Activated CD4-positive, alpha-beta T cell treated with anti-CD3 and anti-CD28 coated beads, Interleukin-2, amount 10 ng/mL, durations not matched to agents 7 days and 5 days (primary cell): ENCODE measurements around the gene CDSN. TPM values are rescaled to one million over a fixed set of nuclear protein-coding genes. Genes with fewer than 3 reads are reported as not detected.

Experiments used
- CTCF ChIA-PET: fragments of 350-600 bp; sonication (Branson Sonifier 250); formaldehyde crosslinking; loops from one replicate; lab custom pipeline; 2021; ENCODE audit warnings: antibody characterized with exemption; lab: Charles Lee
- POLR2A ChIA-PET: fragments of 350-600 bp; sonication (Branson Sonifier 250); formaldehyde crosslinking; loops from one replicate; lab custom pipeline; 2021; ENCODE audit warnings: antibody characterized with exemption; lab: Charles Lee
- DNase-seq: peaks from one replicate; pipeline ENCODE4 v3.0.0-alpha.2; 2020
- H3K27ac Mint-ChIP-seq: one replicate; pipeline ENCODE4 v1.8.0; 2021; ENCODE audit warnings: mild to moderate bottlenecking, moderate library complexity, mixed read lengths
- H3K27me3 Mint-ChIP-seq: one replicate; pipeline ENCODE4 v1.8.0; 2021; ENCODE audit warnings: mixed read lengths
- H3K36me3 Mint-ChIP-seq: one replicate; pipeline ENCODE4 v1.8.0; 2021; ENCODE audit warnings: low read depth, mixed read lengths
- H3K4me1 Mint-ChIP-seq: one replicate; pipeline ENCODE4 v1.8.0; 2021; ENCODE audit warnings: mixed read lengths
- H3K4me3 Mint-ChIP-seq: one replicate; pipeline ENCODE4 v1.8.0; 2021; ENCODE audit warnings: mild to moderate bottlenecking, moderate library complexity, mixed read lengths
- H3K9me3 Mint-ChIP-seq: one replicate; pipeline ENCODE4 v1.8.0; 2021; ENCODE audit warnings: mixed read lengths
- total RNA-seq, 2 experiments: library from RNA; stranded (reverse); gene quantifications; one replicate each; pipeline ENCODE4 v1.2.3, GENCODE V29; 2021

CDSN gene
- total RNA-seq, 2 experiments from 2014 or later: not detected

GRCh38 chr6:31140643-31141042 is 20.4 kb upstream of the CDSN start:
- Mint-ChIP-seq H3K4me1 (peaks cover 6% of the 10 kb centered on the region), H3K4me3 (no peak overlapping the region), H3K9me3 (no peaks in the 10 kb centered on the region), H3K27me3 (no peaks in the 10 kb centered on the region), H3K27ac (no peak overlapping the region), H3K36me3 (no peaks in the 10 kb centered on the region)
- ChIA-PET CTCF (interaction anchor here (1.1 to 1.4 kb wide), 3 partner anchors 26 to 226 kb away, joined by 4 to 5 read pairs (median 4); partner anchors contain the start of gene PSORS1C1), POLR2A (interaction anchor here (0.6 kb wide), 1 partner anchor 378 kb away, joined by 3 read pairs; no protein-coding TSS in a partner anchor)
- DNase-seq: no peak

GRCh38 chr6:31139599-31139998 is 19.4 kb upstream of the CDSN start:
- ChIA-PET POLR2A (no interaction called here), CTCF (interaction anchor here (0.7 to 1.9 kb wide), 5 partner anchors 13 to 227 kb away, joined by 3 to 7 read pairs (median 4); no protein-coding TSS in a partner anchor)
- Mint-ChIP-seq H3K4me3 (no peak overlapping the region), H3K9me3 (no peaks in the 10 kb centered on the region), H3K27ac (no peak overlapping the region), H3K36me3 (no peaks in the 10 kb centered on the region), H3K27me3 (no peaks in the 10 kb centered on the region), H3K4me1 (peaks cover 6% of the 10 kb centered on the region)
- DNase-seq: no peak

DNA sequence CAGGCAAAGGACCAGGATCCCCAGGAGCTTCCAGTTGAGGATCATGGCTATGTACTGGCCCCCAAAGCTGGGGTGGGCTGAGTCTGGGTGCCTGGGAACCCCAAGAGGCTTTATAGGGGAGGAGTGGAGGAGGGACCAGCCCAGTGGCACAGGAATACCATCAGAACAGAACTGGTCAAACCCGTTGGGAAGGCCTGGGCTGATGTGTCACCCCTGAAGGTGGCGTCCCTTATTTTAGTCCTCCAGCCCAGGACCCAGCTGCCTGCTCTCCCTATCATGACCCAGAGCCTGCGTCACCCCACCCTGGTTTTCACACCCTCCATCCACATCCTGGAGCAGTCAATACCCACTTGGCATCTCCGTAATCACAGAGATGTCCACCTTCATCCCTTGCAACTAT is 18.7 kb upstream of the CDSN start, which contains the start of gene PSORS1C2:
PSORS1C2 (minus strand) TSS at position 85 of the 400 bp plus-strand sequence; CDS start at position 45, 40 bp downstream.
- Mint-ChIP-seq H3K27ac (no peak within 1 kb of the TSS), H3K4me1 (peaks cover 6% of the 10 kb centered on the region), H3K9me3 (no peaks in the 10 kb centered on the region), H3K27me3 (no peaks in the 10 kb centered on the region), H3K4me3 (no peak within 1 kb of the TSS), H3K36me3 (no peaks in the 10 kb centered on the region)
- POLR2A ChIA-PET: no interaction called here
- DNase-seq: no peak
- CTCF ChIA-PET: interaction anchor here (0.8 to 1.9 kb wide), 7 partner anchors 14 to 228 kb away, joined by 3 to 7 read pairs (median 3); no protein-coding TSS in a partner anchor

DNA sequence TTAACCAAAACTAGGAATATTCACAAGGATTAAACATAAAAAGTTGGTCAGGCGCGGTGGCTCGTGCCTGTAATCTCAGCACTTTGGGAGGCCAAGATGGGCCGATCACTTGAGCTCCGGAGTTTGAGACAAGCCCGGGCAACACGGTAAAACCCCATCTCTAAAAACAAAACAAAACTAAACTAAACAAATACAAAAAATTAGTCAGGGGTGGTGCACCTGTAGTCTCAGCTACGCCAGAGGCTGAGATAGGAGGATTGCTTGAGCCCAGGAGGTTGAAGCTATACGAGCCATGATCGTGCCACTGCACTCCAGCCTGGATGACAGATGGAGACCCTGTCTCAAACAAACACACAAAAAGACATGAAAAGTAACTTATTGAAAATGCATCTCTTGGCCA is 15.5 kb upstream of the CDSN start:
- CTCF ChIA-PET: interaction anchor here (0.6 to 1.2 kb wide), 2 partner anchors 27 to 57 kb away, joined by 4 read pairs; no protein-coding TSS in a partner anchor
- peaks cover 6% of the 10 kb centered on the region for H3K4me1 Mint-ChIP-seq
- H3K9me3 Mint-ChIP-seq: no peaks in the 10 kb centered on the region
- no peaks in the 10 kb centered on the region for H3K36me3 Mint-ChIP-seq
- no peak for DNase-seq
- H3K27me3 Mint-ChIP-seq: no peaks in the 10 kb centered on the region
- H3K4me3 Mint-ChIP-seq: no peak overlapping the region
- POLR2A ChIA-PET: interaction anchor here (0.6 kb wide), 1 partner anchor 214 kb away, joined by 3 read pairs; no protein-coding TSS in a partner anchor
- H3K27ac Mint-ChIP-seq: no peak overlapping the region

DNA sequence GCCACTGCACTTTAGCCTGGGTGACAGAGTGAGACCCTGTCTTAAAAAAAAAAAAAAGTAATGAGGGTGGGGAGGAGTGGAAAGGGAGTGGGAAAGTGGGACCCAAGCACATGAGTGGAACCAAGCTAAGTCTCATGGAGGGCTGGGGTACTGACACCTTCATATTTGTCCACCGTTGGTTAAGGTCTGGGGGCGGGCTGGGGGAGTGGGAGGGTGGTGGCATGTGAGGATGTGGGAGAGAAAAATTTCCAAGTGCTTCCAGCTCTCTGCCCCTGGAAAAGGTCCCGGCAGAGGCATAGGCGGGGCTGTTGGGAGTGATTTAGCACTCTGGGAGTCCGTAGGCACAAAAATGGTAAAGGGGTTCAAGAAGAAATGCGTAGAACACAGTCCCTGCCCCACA is 12.6 kb upstream of the CDSN start:
- H3K27me3 Mint-ChIP-seq: peaks cover 13% of the 10 kb centered on the region
- DNase-seq: no peak
- no peaks in the 10 kb centered on the region for H3K9me3 Mint-ChIP-seq
- CTCF ChIA-PET: interaction anchor here (0.9 to 3.4 kb wide), 5 partner anchors 13 to 242 kb away, joined by 3 to 14 read pairs (median 3); partner anchors contain the start of gene C6orf15
- POLR2A ChIA-PET: no interaction called here
- H3K4me3 Mint-ChIP-seq: no peak overlapping the region
- no peak overlapping the region for H3K27ac Mint-ChIP-seq
- no peaks in the 10 kb centered on the region for H3K36me3 Mint-ChIP-seq
- peaks cover 5% of the 10 kb centered on the region for H3K4me1 Mint-ChIP-seq

DNA sequence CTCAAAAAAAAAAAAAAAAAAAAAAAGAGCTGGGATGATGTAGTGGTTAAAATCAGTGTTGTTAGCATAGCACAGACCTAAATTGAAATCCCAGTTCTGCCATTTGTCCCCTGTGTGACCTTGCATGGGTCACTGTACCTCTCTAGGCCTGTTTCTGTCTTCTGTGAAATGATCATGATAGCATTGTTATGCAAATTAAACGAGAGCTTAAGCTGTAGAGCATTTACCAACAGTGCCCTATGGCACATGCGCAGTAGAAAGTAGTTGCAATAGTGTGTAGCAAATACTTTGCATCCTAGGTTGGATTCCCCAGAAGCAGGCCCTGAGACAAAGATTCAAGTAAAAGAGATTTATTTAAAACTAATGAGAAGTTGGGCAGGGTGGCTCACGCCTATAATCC is 11.3 kb upstream of the CDSN start:
- peaks cover 13% of the 10 kb centered on the region for H3K27me3 Mint-ChIP-seq
- ChIA-PET POLR2A (no interaction called here), CTCF (interaction anchor here (1.5 kb wide), 1 partner anchor 19 kb away, joined by 4 read pairs; the partner anchor contains the start of gene C6orf15)
- no peaks in the 10 kb centered on the region for H3K4me1 Mint-ChIP-seq
- no peak overlapping the region for H3K4me3 Mint-ChIP-seq
- H3K9me3 Mint-ChIP-seq: no peaks in the 10 kb centered on the region
- H3K36me3 Mint-ChIP-seq: no peaks in the 10 kb centered on the region
- no peak for DNase-seq
- H3K27ac Mint-ChIP-seq: no peak overlapping the region

DNA sequence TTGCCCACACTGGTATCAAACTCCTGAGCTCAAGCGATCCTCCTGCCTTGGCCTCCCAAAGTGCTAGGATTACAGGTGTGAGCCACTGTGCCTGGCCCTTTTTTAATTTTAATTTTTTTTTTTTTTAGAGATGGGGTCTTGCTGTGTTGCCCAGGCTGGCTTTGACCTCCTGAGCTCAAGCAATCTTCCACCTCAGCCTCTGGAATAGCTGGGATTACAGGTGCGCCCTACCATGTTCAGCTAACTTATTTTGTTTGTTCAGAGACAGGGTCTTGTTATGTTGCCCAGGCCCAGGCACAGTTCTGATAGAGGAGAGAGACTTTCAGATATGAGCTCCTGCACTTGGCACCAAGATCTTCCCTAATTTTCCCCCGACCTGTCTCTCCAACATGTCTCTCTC is 10.5 kb upstream of the CDSN start:
- POLR2A ChIA-PET: interaction anchor here (0.5 kb wide), 1 partner anchor 178 kb away, joined by 3 read pairs; no protein-coding TSS in a partner anchor
- H3K36me3 Mint-ChIP-seq: no peaks in the 10 kb centered on the region
- CTCF ChIA-PET: interaction anchor here (0.7 to 1.9 kb wide), 5 partner anchors 14 to 236 kb away, joined by 3 to 11 read pairs (median 4); no protein-coding TSS in a partner anchor
- H3K27me3 Mint-ChIP-seq: peaks cover 13% of the 10 kb centered on the region
- H3K27ac Mint-ChIP-seq: no peak overlapping the region
- no peaks in the 10 kb centered on the region for H3K4me1 Mint-ChIP-seq
- H3K9me3 Mint-ChIP-seq: no peaks in the 10 kb centered on the region
- H3K4me3 Mint-ChIP-seq: no peak overlapping the region
- DNase-seq: no peak

- H3K4me1 Mint-ChIP-seq: no peaks in the 10 kb centered on the region
- no peak overlapping the region for H3K27ac Mint-ChIP-seq
- no peak overlapping the region for H3K4me3 Mint-ChIP-seq
- DNase-seq: no peak
- no peaks in the 10 kb centered on the region for H3K9me3 Mint-ChIP-seq
- no peaks in the 10 kb centered on the region for H3K36me3 Mint-ChIP-seq
- POLR2A ChIA-PET: no interaction called here
- H3K27me3 Mint-ChIP-seq: peaks cover 13% of the 10 kb centered on the region
- CTCF ChIA-PET: interaction anchor here (0.7 to 1.9 kb wide), 7 partner anchors 8 to 392 kb away, joined by 3 to 11 read pairs (median 3); no protein-coding TSS in a partner anchor
These were observed 8.9 kb upstream of the CDSN start for GRCh38 chr6:31129130-31129529.

- POLR2A ChIA-PET: no interaction called here
- CTCF ChIA-PET: interaction anchor here (0.7 to 1.6 kb wide), 4 partner anchors 13 to 392 kb away, joined by 3 to 4 read pairs (median 3); no protein-coding TSS in a partner anchor
- Mint-ChIP-seq H3K4me3 (no peak overlapping the region), H3K36me3 (no peaks in the 10 kb centered on the region), H3K9me3 (no peaks in the 10 kb centered on the region), H3K4me1 (no peaks in the 10 kb centered on the region), H3K27me3 (peaks cover 13% of the 10 kb centered on the region), H3K27ac (no peak overlapping the region)
- DNase-seq: peak; percentile 79
These were observed 7.9 kb upstream of the CDSN start for GRCh38 chr6:31128093-31128676.

GRCh38 chr6:31126396-31127175 is 6.3 kb upstream of the CDSN start:
- H3K4me3 Mint-ChIP-seq: no peak overlapping the region
- DNase-seq: no peak
- ChIA-PET POLR2A (interaction anchor here (0.6 kb wide), 1 partner anchor 449 kb away, joined by 6 read pairs; no protein-coding TSS in a partner anchor), CTCF (interaction anchor here (0.6 to 1.7 kb wide), 2 partner anchors 10 to 218 kb away, joined by 3 to 5 read pairs; no protein-coding TSS in a partner anchor)
- H3K27ac Mint-ChIP-seq: no peak overlapping the region
- no peaks in the 10 kb centered on the region for H3K36me3 Mint-ChIP-seq
- no peaks in the 10 kb centered on the region for H3K9me3 Mint-ChIP-seq
- peaks cover 13% of the 10 kb centered on the region for H3K27me3 Mint-ChIP-seq
- H3K4me1 Mint-ChIP-seq: no peaks in the 10 kb centered on the region

- POLR2A ChIA-PET: no interaction called here
- no peaks in the 10 kb centered on the region for H3K9me3 Mint-ChIP-seq
- peaks cover 13% of the 10 kb centered on the region for H3K27me3 Mint-ChIP-seq
- H3K4me3 Mint-ChIP-seq: no peak overlapping the region
- no peaks in the 10 kb centered on the region for H3K4me1 Mint-ChIP-seq
- CTCF ChIA-PET: interaction anchor here (0.8 to 1.7 kb wide), 2 partner anchors 9 to 12 kb away, joined by 3 to 5 read pairs; no protein-coding TSS in a partner anchor
- H3K36me3 Mint-ChIP-seq: no peaks in the 10 kb centered on the region
- H3K27ac Mint-ChIP-seq: no peak overlapping the region
- no peak for DNase-seq
These were observed 5.5 kb upstream of the CDSN start for GRCh38 chr6:31125586-31126363.

DNA sequence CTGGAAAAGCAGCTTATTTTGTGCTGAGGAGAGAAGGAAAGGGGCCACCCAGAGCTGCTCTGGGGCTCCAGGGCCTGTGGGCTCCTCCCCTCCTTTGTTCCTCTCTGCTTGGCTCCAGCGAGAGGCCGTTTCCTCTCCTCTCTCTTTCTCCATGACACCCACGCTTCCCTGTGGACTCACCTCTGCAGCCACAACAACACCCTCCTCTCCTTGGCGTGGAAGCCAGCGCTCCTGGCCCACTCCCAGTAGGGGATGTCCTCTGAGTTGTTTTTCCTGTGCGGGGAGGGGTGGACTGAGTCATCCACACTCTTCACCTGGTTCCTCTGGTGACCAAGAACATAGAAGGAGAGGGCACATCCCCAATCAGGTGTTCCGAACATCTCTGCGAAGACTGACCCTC is 4.9 kb upstream of the CDSN start:
- H3K4me1 Mint-ChIP-seq: no peaks in the 10 kb centered on the region
- ChIA-PET POLR2A (no interaction called here), CTCF (interaction anchor here (0.8 kb wide), 1 partner anchor 12 kb away, joined by 3 read pairs; no protein-coding TSS in a partner anchor)
- DNase-seq: no peak
- no peak overlapping the region for H3K27ac Mint-ChIP-seq
- peaks cover 13% of the 10 kb centered on the region for H3K27me3 Mint-ChIP-seq
- no peaks in the 10 kb centered on the region for H3K36me3 Mint-ChIP-seq
- no peaks in the 10 kb centered on the region for H3K9me3 Mint-ChIP-seq
- H3K4me3 Mint-ChIP-seq: no peak overlapping the region
